Measurements from ENCODE around the gene TSC22D4.

Gene TSC22D4

DNA sequence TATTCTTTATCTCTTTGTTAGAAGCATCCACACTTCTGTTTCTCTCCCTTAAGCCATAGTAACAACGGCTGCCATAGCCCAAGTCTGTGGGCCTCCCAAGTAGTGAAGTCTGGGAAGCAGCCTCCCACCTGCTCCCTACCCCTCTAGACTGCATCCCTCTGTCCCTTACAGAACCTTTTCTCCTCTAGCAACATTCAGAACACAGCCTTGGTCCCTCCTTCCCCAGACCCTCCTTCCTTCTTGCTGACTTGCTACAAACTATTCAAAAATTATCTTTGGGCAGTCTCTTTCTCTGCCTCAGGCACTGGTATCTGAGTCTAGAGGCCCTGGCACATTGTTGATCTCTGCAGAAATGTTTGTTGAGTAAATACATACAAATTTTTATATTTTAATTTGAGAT, 2.5 kb upstream of the TSC22D4 start:
- in situ Hi-C loops (cut with HindIII; ENCODE audit: low sequenced_read_pairs): no loop called here
- TF ChIP-seq, protein P1, sequence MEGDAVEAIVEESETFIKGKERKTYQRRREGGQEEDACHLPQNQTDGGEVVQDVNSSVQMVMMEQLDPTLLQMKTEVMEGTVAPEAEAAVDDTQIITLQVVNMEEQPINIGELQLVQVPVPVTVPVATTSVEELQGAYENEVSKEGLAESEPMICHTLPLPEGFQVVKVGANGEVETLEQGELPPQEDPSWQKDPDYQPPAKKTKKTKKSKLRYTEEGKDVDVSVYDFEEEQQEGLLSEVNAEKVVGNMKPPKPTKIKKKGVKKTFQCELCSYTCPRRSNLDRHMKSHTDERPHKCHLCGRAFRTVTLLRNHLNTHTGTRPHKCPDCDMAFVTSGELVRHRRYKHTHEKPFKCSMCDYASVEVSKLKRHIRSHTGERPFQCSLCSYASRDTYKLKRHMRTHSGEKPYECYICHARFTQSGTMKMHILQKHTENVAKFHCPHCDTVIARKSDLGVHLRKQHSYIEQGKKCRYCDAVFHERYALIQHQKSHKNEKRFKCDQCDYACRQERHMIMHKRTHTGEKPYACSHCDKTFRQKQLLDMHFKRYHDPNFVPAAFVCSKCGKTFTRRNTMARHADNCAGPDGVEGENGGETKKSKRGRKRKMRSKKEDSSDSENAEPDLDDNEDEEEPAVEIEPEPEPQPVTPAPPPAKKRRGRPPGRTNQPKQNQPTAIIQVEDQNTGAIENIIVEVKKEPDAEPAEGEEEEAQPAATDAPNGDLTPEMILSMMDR (IDR thresholded peaks at IDR 0.05; ENCODE audit: low read depth, low read length): no peak
- H3K4me3 ChIP-seq (ENCODE audit: low read depth, low read length): no peak overlapping the region
- no peak for DNase-seq (ENCODE audit: low read depth, low spot score)

DNA sequence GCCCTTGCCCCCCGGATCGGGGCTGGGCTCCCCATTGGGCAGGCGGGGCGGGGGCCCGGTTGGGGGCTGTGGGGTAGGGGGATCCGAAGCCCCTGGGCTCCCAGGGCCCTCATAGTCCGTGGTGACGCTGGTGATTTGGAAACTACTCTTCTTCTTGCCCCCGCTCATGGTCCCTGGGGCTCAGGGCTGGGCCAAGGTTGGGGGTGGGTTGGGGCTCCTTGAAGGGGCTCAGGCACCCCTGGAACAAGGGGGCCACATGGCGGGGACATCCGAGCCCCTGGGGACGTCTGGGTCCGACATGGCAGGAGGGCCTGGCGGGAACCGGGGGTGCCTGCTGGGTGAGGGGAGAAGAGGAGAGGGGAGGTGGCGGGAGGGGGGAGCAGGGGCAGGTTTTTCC, 1.1 kb downstream of the TSC22D4 start:
- H3K4me3 ChIP-seq (ENCODE audit: low read depth, low read length): peak overlapping the region; percentile 94
- TF ChIP-seq, protein P1 (IDR thresholded peaks at IDR 0.05; ENCODE audit: low read depth, low read length): no peak
- peak; percentile 13 for DNase-seq (ENCODE audit: low read depth, low spot score)
- in situ Hi-C loops (cut with HindIII; ENCODE audit: low sequenced_read_pairs): no loop called here

DNA sequence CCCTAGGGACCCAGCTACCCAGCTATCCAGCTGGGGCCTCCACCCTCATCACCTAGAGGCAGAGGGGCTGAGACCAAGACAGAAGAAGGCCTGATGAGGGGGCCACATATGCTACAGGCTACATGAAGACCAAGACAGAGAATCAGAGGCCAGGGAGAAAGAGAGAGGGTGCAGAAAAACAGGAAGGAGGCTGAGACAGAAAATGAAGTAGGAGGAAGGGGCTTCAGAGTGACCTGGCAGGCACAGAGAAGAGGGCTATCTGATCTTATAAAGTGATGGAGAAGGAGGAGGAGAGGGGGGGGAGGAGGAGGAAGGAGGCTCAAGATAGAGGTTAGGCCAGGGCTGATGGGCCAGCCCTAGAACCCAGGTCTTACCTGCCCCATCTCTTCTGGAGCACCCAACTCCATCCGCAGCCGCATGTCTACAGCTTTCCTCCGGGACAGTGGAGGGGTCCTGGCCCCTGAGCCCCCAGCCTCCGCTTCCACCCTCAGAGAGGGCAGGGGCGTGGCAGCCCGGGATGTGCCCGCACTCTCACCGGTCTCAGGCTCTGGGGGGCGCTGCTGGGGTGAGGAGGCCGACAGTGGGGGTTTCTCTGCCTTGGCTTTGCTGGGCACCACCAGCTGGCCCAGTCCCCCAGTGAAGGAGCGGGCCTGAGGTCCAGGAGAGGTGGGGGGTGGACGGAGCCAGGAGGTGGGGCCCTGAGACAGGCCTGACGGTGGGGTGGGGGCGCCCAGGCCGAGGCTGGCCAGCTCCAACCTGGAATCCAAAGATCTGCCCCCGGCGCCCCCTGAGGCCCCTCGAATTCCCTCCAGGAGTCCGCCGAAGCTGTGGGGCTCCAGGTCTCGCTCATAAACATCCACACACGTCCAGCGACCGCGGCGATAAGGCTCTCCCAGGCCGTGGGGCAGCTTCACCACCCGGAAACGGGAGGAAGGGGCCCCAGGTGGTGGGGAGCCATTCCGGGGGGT, 1.8 kb downstream of the TSC22D4 start:
- no peak for DNase-seq (ENCODE audit: low read depth, low spot score)
- in situ Hi-C loops (cut with HindIII; ENCODE audit: low sequenced_read_pairs): no loop called here
- TF ChIP-seq, protein P1 (IDR thresholded peaks at IDR 0.05; ENCODE audit: low read depth, low read length): peak; percentile 49
- peak overlapping the region; percentile 94 for H3K4me3 ChIP-seq (ENCODE audit: low read depth, low read length)

DNA sequence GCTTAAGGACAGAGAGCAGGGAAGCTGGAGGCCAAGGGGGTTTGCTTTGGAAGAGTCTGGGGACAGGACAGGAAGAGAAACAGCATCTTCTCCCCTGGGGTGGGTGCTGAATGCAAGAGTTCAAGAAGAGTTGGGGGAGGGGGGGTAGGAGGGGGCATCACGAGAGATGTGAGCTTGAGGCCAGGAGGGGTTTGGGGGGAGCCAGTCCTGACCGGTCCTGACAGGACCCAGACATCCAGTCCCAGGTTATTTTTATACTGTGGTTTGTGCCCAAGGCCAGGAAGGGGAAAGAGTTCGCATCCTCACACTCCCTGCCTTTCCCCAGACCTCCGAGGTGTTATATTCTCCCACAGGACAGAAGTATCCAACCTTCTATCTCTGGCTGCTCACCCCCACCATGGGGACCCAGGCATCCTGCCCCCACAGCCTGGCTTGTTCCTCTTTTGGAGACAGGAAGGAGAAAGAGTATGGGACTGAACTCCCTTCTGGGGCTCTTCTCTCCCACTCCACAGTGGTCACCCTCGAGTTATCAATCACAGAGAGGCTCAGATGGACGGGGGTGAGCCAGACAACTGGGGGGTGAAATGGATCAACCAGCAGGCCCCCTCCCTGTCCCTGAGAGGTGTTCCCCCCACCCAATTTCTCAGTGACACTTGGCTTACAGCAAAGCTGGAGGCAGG, 2.8 kb downstream of the TSC22D4 start:
- peak overlapping the region; percentile 94 for H3K4me3 ChIP-seq (ENCODE audit: low read depth, low read length)
- in situ Hi-C loops (cut with HindIII; ENCODE audit: low sequenced_read_pairs): no loop called here
- TF ChIP-seq, protein P1 (IDR thresholded peaks at IDR 0.05; ENCODE audit: low read depth, low read length): no peak
- no peak for DNase-seq (ENCODE audit: low read depth, low spot score)

DNA sequence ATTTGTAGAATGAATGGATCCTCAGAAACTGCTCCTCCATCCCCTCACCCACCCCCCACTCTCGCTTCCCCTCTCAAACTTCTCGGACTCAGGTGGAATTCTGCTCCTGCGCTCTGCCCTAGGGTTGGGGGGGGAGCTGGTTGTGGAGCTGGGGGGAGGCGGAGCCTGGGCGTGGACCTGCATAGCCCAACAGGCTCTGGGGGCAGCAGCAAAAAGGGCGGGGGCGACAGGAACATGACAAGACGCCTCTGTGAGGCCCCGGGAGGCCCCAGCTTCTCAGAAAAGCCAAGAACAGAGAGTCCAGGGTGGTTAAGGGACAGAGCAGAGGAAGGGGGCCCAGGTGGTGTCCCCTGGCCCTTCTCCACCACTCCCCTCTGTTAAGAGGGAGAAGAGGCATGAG, 3.5 kb downstream of the TSC22D4 start:
- no peak for DNase-seq (ENCODE audit: low read depth, low spot score)
- H3K4me3 ChIP-seq (ENCODE audit: low read depth, low read length): peak overlapping the region; percentile 13
- TF ChIP-seq, protein P1 (IDR thresholded peaks at IDR 0.05; ENCODE audit: low read depth, low read length): no peak
- in situ Hi-C loops (cut with HindIII; ENCODE audit: low sequenced_read_pairs): no loop called here

DNA sequence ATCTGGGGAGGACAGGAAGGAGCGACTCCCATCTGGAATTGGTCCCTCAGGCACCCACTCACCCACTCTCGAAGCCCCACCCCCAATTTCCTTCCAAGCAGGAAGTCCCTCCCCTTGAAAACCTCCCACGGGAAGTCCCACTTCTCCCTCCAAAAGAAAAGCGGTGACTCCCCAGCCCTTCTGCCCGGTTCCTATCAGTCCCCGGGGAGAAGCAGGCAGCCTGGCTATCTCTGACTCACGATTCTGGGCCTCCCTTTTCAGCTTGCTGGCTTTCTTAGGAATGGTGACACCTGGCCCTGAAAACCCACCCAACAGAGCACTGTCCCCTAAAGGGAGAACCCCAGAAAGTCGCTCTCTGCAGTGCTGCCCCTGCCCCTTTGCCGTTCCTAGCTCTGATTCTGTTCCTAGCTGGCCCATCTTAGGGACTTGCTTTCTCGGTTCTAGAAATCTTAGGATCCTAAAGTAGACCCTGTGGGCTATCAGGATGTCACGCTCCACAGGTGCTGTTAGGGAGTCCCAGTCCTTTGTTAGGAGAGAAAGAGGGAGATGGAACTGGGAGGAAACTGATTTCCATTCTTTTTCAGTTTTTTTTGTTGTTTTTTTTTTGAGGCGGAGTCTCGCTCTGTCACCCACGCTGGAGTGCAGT, 6.0 kb downstream of the TSC22D4 start:
- TF ChIP-seq, protein P1 (IDR thresholded peaks at IDR 0.05; ENCODE audit: low read depth, low read length): no peak
- no peak overlapping the region for H3K4me3 ChIP-seq (ENCODE audit: low read depth, low read length)
- in situ Hi-C loops (cut with HindIII; ENCODE audit: low sequenced_read_pairs): no loop called here
- DNase-seq (ENCODE audit: low read depth, low spot score): no peak
